ENCODE measurements around the gene ESR2.
A peak's percentile ranks its signal among the peaks of the same experiment; 100 is the strongest.
"Not testable (repeated sequence)": the region's sequence is repeated elsewhere in the genome, so short reads cannot be mapped to it uniquely, and the experiment has no call there.

The ESR2 gene

GRCh38 chr14:64061706-64062105 is 232.5 kb downstream of the ESR2 start:
- H3K27ac Mint-ChIP-seq = no peak overlapping the region
- no peak for ATAC-seq
- H3K4me1 Mint-ChIP-seq = no peaks in the 10 kb centered on the region
- H3K27me3 Mint-ChIP-seq = no peaks in the 10 kb centered on the region
- DNase-seq = no peak
- no peaks in the 10 kb centered on the region for H3K9me3 Mint-ChIP-seq
- H3K4me3 Mint-ChIP-seq = no peak overlapping the region
- H3K36me3 Mint-ChIP-seq (ENCODE audit: low read depth) = peaks cover 2% of the 10 kb centered on the region

GRCh38 chr14:64061115-64061514 is 233.1 kb downstream of the ESR2 start:
- Mint-ChIP-seq H3K27me3 (no peaks in the 10 kb centered on the region), H3K9me3 (no peaks in the 10 kb centered on the region), H3K36me3 (ENCODE audit: low read depth) (peaks cover 2% of the 10 kb centered on the region), H3K4me1 (no peaks in the 10 kb centered on the region), H3K4me3 (no peak overlapping the region), H3K27ac (no peak overlapping the region)
- DNase-seq (no peak), ATAC-seq (no peak)

GRCh38 chr14:64060648-64061096 is 233.5 kb downstream of the ESR2 start:
- DNase-seq = peak; percentile 6
- peak; percentile 40 for ATAC-seq
- Mint-ChIP-seq H3K27me3 (no peaks in the 10 kb centered on the region), H3K27ac (no peak overlapping the region), H3K4me1 (no peaks in the 10 kb centered on the region), H3K9me3 (no peaks in the 10 kb centered on the region), H3K36me3 (ENCODE audit: low read depth) (peaks cover 2% of the 10 kb centered on the region), H3K4me3 (no peak overlapping the region)

- Mint-ChIP-seq H3K27ac (no peak overlapping the region), H3K4me3 (no peak overlapping the region), H3K27me3 (no peaks in the 10 kb centered on the region), H3K9me3 (no peaks in the 10 kb centered on the region), H3K4me1 (no peaks in the 10 kb centered on the region), H3K36me3 (ENCODE audit: low read depth) (peaks cover 2% of the 10 kb centered on the region)
- no peak for ATAC-seq
- DNase-seq = no peak
Observed at GRCh38 chr14:64060199-64060545, 234.0 kb downstream of the ESR2 start.

GRCh38 chr14:64059454-64060198 is 234.5 kb downstream of the ESR2 start:
- H3K36me3 Mint-ChIP-seq (ENCODE audit: low read depth) = peaks cover 2% of the 10 kb centered on the region

GRCh38 chr14:64053694-64054669 is 240.2 kb downstream of the ESR2 start:
- H3K4me1 Mint-ChIP-seq = no peaks in the 10 kb centered on the region
- no peaks in the 10 kb centered on the region for H3K27me3 Mint-ChIP-seq
- H3K9me3 Mint-ChIP-seq = no peaks in the 10 kb centered on the region
- DNase-seq = no peak
- peaks cover 16% of the 10 kb centered on the region for H3K36me3 Mint-ChIP-seq (ENCODE audit: low read depth)
- ATAC-seq = no peak
- H3K27ac Mint-ChIP-seq = no peak overlapping the region
- H3K4me3 Mint-ChIP-seq = no peak overlapping the region

More at GRCh38 chr14:64059454-64060198, 234.5 kb downstream of the ESR2 start:
- no peaks in the 10 kb centered on the region for H3K4me1 Mint-ChIP-seq
- DNase-seq = no peak
- H3K27me3 Mint-ChIP-seq = no peaks in the 10 kb centered on the region
- H3K9me3 Mint-ChIP-seq = no peaks in the 10 kb centered on the region
- no peak for ATAC-seq
- no peak overlapping the region for H3K4me3 Mint-ChIP-seq
- H3K27ac Mint-ChIP-seq = no peak overlapping the region

- DNase-seq (no peak), ATAC-seq (no peak)
- Mint-ChIP-seq H3K4me1 (no peaks in the 10 kb centered on the region), H3K27me3 (no peaks in the 10 kb centered on the region), H3K9me3 (no peaks in the 10 kb centered on the region), H3K36me3 (ENCODE audit: low read depth) (peaks cover 21% of the 10 kb centered on the region), H3K4me3 (no peak overlapping the region), H3K27ac (no peak overlapping the region)
Observed at GRCh38 chr14:64049616-64050381, 244.4 kb downstream of the ESR2 start.

- H3K27ac Mint-ChIP-seq = no peak overlapping the region
- no peak overlapping the region for H3K4me3 Mint-ChIP-seq
- H3K36me3 Mint-ChIP-seq (ENCODE audit: low read depth) = peaks cover 24% of the 10 kb centered on the region
- DNase-seq = no peak
- peaks cover 14% of the 10 kb centered on the region for H3K9me3 Mint-ChIP-seq
- no peaks in the 10 kb centered on the region for H3K4me1 Mint-ChIP-seq
- ATAC-seq = no peak
- H3K27me3 Mint-ChIP-seq = no peaks in the 10 kb centered on the region
Observed at GRCh38 chr14:64045091-64045490, 249.1 kb downstream of the ESR2 start.

GRCh38 chr14:64043296-64043695 is 250.9 kb downstream of the ESR2 start:
- not testable (repeated sequence) for ATAC-seq, DNase-seq, H3K27ac Mint-ChIP-seq, H3K4me3 Mint-ChIP-seq, H3K27me3 Mint-ChIP-seq, H3K4me1 Mint-ChIP-seq
- Mint-ChIP-seq H3K36me3 (ENCODE audit: low read depth) (peaks cover 23% of the 10 kb centered on the region), H3K9me3 (peaks cover 14% of the 10 kb centered on the region)

- ATAC-seq (no peak), DNase-seq (no peak)
- Mint-ChIP-seq H3K9me3 (peaks cover 14% of the 10 kb centered on the region), H3K4me3 (no peak overlapping the region), H3K27ac (no peak overlapping the region), H3K36me3 (ENCODE audit: low read depth) (peaks cover 23% of the 10 kb centered on the region), H3K27me3 (no peaks in the 10 kb centered on the region), H3K4me1 (no peaks in the 10 kb centered on the region)
Observed at GRCh38 chr14:64040044-64040443, 254.1 kb downstream of the ESR2 start.

- Mint-ChIP-seq H3K4me3 (no peak overlapping the region), H3K4me1 (no peaks in the 10 kb centered on the region), H3K36me3 (ENCODE audit: low read depth) (peaks cover 18% of the 10 kb centered on the region), H3K9me3 (peaks cover 7% of the 10 kb centered on the region), H3K27ac (no peak overlapping the region), H3K27me3 (no peaks in the 10 kb centered on the region)
- ATAC-seq (peak; percentile 7), DNase-seq (no peak)
Observed at GRCh38 chr14:64038841-64039542, 255.2 kb downstream of the ESR2 start.

- DNase-seq, ATAC-seq, H3K27me3 Mint-ChIP-seq, H3K27ac Mint-ChIP-seq, H3K9me3 Mint-ChIP-seq, H3K4me1 Mint-ChIP-seq, H3K4me3 Mint-ChIP-seq: not testable (repeated sequence)
- H3K36me3 Mint-ChIP-seq (ENCODE audit: low read depth) = peaks cover 17% of the 10 kb centered on the region
Observed at GRCh38 chr14:64037869-64038745, 256.1 kb downstream of the ESR2 start.

- no peak for ATAC-seq
- Mint-ChIP-seq H3K27ac (no peak overlapping the region), H3K4me3 (no peak overlapping the region)
Observed at GRCh38 chr14:64035143-64035542, 259.0 kb downstream of the ESR2 start.

More at GRCh38 chr14:64035143-64035542, 259.0 kb downstream of the ESR2 start:
- peaks cover 13% of the 10 kb centered on the region for H3K36me3 Mint-ChIP-seq (ENCODE audit: low read depth)
- no peaks in the 10 kb centered on the region for H3K9me3 Mint-ChIP-seq
- DNase-seq = no peak
- no peaks in the 10 kb centered on the region for H3K27me3 Mint-ChIP-seq
- no peaks in the 10 kb centered on the region for H3K4me1 Mint-ChIP-seq

All from activated naive CD8-positive, alpha-beta T cell treated with anti-CD3 and anti-CD28 coated beads, Interleukin-2, amount 50 U/mL, for 24 hours (primary cell).